ENCODE results near the gene SYT8. TPM values are rescaled to one million over a fixed set of nuclear protein-coding genes. Genes with fewer than 3 reads are reported as not detected.
"Not testable (repeated sequence)": the region's sequence is repeated elsewhere in the genome, so short reads cannot be mapped to it uniquely, and the experiment has no call there.

SYT8 gene
- total RNA-seq, 3 donors from 2014 or later, result not detected

DNA sequence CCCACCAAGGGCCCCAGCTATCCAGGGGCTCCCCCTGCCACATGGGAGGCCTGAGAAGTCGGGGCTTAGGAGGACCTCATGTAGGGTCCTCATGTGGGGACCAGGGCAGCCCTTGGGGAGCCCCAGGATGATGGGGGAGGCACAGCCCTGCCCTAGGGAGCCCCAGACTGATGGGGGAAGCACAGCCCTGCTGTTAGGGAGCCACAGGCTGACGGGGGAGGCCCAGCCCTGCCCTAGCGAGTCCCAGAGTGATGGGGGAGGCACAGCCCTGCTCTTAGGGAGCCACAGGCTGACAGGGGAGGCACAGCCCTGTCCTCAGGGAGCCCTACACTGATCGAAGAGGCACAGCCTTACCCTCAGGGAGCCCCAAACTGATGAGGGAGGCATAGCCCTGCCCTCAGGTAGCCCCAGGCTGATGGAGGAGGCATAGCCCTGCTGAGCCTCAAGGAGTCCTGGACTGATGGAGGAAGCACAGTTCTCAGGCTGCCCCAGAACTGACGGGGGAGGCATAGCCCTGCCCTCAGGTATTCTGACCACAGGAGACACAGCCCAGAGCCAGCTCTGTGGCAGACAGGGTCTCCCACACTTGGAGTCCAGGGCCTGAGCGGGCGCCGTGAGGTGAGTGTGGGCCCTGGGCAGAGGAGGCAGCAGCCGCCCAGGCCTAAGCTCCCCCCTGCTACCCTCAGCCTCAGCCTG, 46.1 kb downstream of the SYT8 start:
- DNase-seq, result no peak
- no peak for ATAC-seq
- peaks cover 3% of the 10 kb centered on the region for H3K4me1 Mint-ChIP-seq (ENCODE audit: low read depth)
- H3K4me3 Mint-ChIP-seq, result no peak overlapping the region
- H3K36me3 Mint-ChIP-seq (ENCODE audit: insufficient read depth), result no peaks in the 10 kb centered on the region
- H3K27me3 Mint-ChIP-seq (ENCODE audit: low read depth), result no peaks in the 10 kb centered on the region
- no peaks in the 10 kb centered on the region for H3K9me3 Mint-ChIP-seq

- Mint-ChIP-seq H3K9me3 (no peaks in the 10 kb centered on the region), H3K4me1 (ENCODE audit: low read depth) (peaks cover 3% of the 10 kb centered on the region), H3K27me3 (ENCODE audit: low read depth) (no peaks in the 10 kb centered on the region), H3K36me3 (ENCODE audit: insufficient read depth) (no peaks in the 10 kb centered on the region), H3K4me3 (no peak overlapping the region)
- peak; percentile 8 to 21 for ATAC-seq
- no peak for DNase-seq
These were observed 46.9 kb downstream of the SYT8 start for GRCh38 chr11:1881442-1882264.

DNA sequence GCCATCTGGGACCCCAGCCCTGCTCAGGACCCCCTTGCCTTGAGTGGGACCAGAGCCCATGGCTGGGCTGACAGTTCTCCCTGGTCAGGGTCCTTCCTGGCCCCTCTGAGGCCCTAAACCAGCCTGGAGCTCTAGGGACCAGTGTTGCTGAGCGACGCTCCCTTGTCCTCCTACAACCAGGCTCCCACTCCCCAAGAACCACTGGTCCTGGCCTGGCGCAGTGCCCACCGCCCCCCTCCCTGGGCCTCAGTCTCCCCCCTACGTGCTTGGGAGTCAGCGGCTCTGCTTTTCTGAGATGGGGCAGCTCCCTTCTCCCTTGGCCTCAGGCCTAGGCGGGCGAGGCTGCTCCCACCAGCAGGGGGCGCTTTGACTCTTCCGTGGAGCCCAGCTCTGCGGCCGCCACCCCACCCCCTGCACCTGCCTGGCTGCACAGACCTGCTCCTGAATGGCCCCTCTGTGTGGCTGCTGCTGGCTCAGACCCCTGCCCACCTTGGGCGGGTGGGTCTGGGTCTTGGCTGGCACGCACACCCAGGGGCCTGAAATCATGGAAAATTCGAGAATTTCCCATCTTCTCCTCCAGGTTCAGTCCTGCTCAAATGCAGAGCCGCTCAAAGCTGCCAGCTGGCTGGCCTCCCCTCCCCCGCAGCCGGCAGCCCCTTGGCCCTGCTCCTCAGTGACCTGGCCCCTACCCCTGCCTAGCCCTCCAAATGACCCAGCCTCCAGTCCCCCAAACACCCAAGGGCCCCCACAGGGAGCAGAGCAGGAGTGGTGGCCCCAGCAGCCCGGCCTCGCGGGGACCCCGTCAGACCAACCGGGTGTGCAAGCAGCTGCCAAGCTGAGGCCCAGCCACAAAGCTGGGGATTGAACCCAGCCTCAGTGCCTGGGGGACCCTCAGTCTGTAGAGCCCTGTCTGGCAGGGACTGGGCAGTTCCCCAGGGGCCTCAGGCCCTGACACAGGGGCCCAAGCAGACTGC, 47.8 kb downstream of the SYT8 start:
- H3K4me1 Mint-ChIP-seq (ENCODE audit: low read depth), result peaks cover 5% of the 10 kb centered on the region
- DNase-seq (peak; percentile 83), ATAC-seq (peak; percentile 92 to 97)
- no peaks in the 10 kb centered on the region for H3K9me3 Mint-ChIP-seq
- H3K27me3 Mint-ChIP-seq (ENCODE audit: low read depth), result no peaks in the 10 kb centered on the region
- H3K4me3 Mint-ChIP-seq, result no peak overlapping the region
- H3K36me3 Mint-ChIP-seq (ENCODE audit: insufficient read depth), result no peaks in the 10 kb centered on the region

DNA sequence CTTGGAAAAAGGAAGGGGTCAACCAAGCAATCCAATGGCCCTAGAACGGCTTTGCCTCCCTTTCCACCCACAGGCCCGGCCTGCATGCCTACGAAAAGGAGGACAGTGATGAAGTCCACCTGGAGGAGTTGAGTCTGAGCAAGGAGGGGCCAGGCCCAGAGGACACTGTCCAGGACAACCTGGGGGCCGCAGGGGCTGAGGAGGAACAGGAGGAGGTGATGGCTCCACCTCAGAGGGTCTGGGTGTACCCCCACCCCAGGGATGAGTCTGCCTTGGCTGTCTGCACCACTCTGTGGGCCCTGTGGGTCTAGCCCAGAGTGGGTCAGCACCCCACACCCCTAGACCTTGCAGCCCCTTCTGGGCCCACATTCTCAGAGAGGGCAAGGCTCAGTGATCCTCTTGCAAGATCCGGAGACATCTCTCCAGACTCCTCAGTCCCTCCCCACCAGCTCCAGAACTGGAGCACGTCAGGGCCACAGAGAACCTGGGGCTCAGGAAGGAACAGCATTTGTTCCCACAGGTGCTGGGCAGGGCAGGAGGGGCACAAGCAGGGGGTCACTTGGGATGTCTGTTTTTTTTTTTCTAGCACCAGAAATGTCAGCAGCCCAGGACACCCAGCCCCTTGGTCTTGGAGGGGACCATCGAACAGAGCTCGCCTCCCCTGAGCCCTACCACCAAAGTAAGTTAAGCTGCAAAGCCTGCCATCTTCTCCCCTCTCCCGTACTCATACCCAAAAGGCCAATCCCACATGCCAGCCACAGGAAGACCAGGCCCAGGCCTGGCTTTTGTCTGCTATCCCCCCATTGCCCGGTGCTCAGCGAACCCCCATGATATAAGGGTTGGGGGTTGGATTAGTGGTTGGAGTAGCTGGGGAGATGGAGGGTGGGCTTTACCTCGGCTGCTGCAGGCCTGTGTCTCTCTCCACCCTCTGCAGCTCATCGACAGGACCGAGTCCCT, 48.8 kb downstream of the SYT8 start:
- H3K36me3 Mint-ChIP-seq (ENCODE audit: insufficient read depth), result no peaks in the 10 kb centered on the region
- ATAC-seq (no peak), DNase-seq (no peak)
- peaks cover 14% of the 10 kb centered on the region for H3K4me1 Mint-ChIP-seq (ENCODE audit: low read depth)
- H3K9me3 Mint-ChIP-seq, result no peaks in the 10 kb centered on the region
- no peaks in the 10 kb centered on the region for H3K27me3 Mint-ChIP-seq (ENCODE audit: low read depth)
- no peak overlapping the region for H3K4me3 Mint-ChIP-seq

- H3K36me3 Mint-ChIP-seq (ENCODE audit: insufficient read depth), result no peaks in the 10 kb centered on the region
- H3K4me3 Mint-ChIP-seq, result no peak overlapping the region
- H3K27me3 Mint-ChIP-seq (ENCODE audit: low read depth), result no peaks in the 10 kb centered on the region
- ATAC-seq, result no peak
- no peaks in the 10 kb centered on the region for H3K9me3 Mint-ChIP-seq
- DNase-seq, result no peak
- H3K4me1 Mint-ChIP-seq (ENCODE audit: low read depth), result peaks cover 18% of the 10 kb centered on the region
These were observed 49.5 kb downstream of the SYT8 start for GRCh38 chr11:1884303-1884700.

- H3K36me3 Mint-ChIP-seq (ENCODE audit: insufficient read depth); H3K27me3 Mint-ChIP-seq (ENCODE audit: low read depth); ATAC-seq; H3K9me3 Mint-ChIP-seq; H3K4me3 Mint-ChIP-seq; DNase-seq: not testable (repeated sequence)
- peaks cover 30% of the 10 kb centered on the region for H3K4me1 Mint-ChIP-seq (ENCODE audit: low read depth)
These were observed 51.8 kb downstream of the SYT8 start for GRCh38 chr11:1886551-1886950.

Other genes starting within 250 kb of the SYT8 start
- gene KRTAP5-1, start 249.7 kb upstream of the SYT8 start, total RNA-seq, result not detected
- gene KRTAP5-2, start 236.7 kb upstream of the SYT8 start, total RNA-seq, result not detected
- not detected for gene KRTAP5-3, start 226.5 kb upstream of the SYT8 start, total RNA-seq
- not detected for gene KRTAP5-4, start 212.9 kb upstream of the SYT8 start, total RNA-seq
- gene KRTAP5-5, start 205.2 kb upstream of the SYT8 start, total RNA-seq, result not detected
- gene KRTAP5-6, start 137.8 kb upstream of the SYT8 start, total RNA-seq, result not detected
- gene IFITM10, start 84.4 kb upstream of the SYT8 start, total RNA-seq, result under 1 TPM; 0.33 to 0.53 (median 0.33) TPM
- 100 to 1,000 TPM in 1 of 3 donors, 10 to 100 TPM in 2; 74.9 to 101 (median 83.7) TPM for gene CTSD, start 71.1 kb upstream of the SYT8 start, total RNA-seq
- gene TNNI2, start 4.0 kb downstream of the SYT8 start, total RNA-seq, result not detected
- 10 to 100 TPM; 34.6 to 71.7 (median 60.6) TPM for gene LSP1, start 18.1 kb downstream of the SYT8 start, total RNA-seq
- under 1 TPM in 2 of 3 donors, not detected in 1; 0.08 to 0.20 TPM for gene PRR33, start 56.9 kb downstream of the SYT8 start, total RNA-seq
- gene TNNT3, start 84.7 kb downstream of the SYT8 start, total RNA-seq, result not detected
- 100 to 1,000 TPM; 100 to 220 (median 201) TPM for gene MRPL23, start 112.3 kb downstream of the SYT8 start, total RNA-seq
- gene H19, start 162.9 kb downstream of the SYT8 start, total RNA-seq, result 1 to 10 TPM in 1 of 3 donors, under 1 TPM in 2; 0.54 to 1.5 (median 0.79) TPM

All from activated T-cell treated with anti-CD3 and anti-CD28 coated beads, Interleukin-2, amount 50 U/mL, for 4 hours (primary cell).